Cardiac muscle cell (in vitro differentiated cells and primary cell): ENCODE results near the gene KCNQ1. TPM values are rescaled to one million over a fixed set of nuclear protein-coding genes. Genes with fewer than 3 reads are reported as not detected.

Experiments
- DNase-seq, 2 donors: peaks; one replicate each; pipeline versions ENCODE4 v3.0.0 to v3.0.0-alpha.2; 2010 to 2017; ENCODE audit warnings: low read depth in 1 of 2, low spot score in 1 of 2
- H3K27ac ChIP-seq: fragments of 200-600 bp; sonication (generic); 2 replicates; pipeline ENCODE4 v1.5.1; 2016
- H3K27me3 ChIP-seq: fragments of 200-600 bp; sonication (generic); 2 replicates; pipeline ENCODE4 v1.6.0; 2016; ENCODE audit warnings: control low read depth
- H3K36me3 ChIP-seq: fragments of 200-600 bp; sonication (generic); 2 replicates; pipeline ENCODE4 v1.5.1; 2016; ENCODE audit warnings: control low read depth
- H3K4me1 ChIP-seq: fragments of 200-600 bp; sonication (generic); 2 replicates; pipeline ENCODE4 v1.8.1; 2017; ENCODE audit warnings: low read depth, mild to moderate bottlenecking, mixed run types
- H3K4me3 ChIP-seq: fragments of 200-600 bp; sonication (generic); 2 replicates; pipeline ENCODE4 v1.5.1; 2016; ENCODE audit warnings: mild to moderate bottlenecking
- H3K9me3 ChIP-seq: fragments of 200-600 bp; sonication (generic); 2 replicates; pipeline ENCODE4 v1.5.1; 2017; ENCODE audit warnings: low read depth, mild to moderate bottlenecking, control low read depth
- polyA plus RNA-seq: library from polyadenylated mRNA; unstranded; fragments of >200 nt; fragmentation: Nextera tagmentation; extraction: Ambion mirVana; gene quantifications from 2 replicates; pipeline ENCODE4 v1.2.1, GENCODE V29; 2016
- total RNA-seq: library from RNA; depleted of rRNA; stranded (reverse); fragments of >200 nt; gene quantifications from 2 replicates; pipeline ENCODE4 v1.2.3, GENCODE V29; 2016
- TF ChIP-seq, protein P1 (sequence below): IDR thresholded peaks from 2 replicates; pipeline ENCODE4 v1.5.1; 2012; ENCODE audit warnings: low read depth, mild to moderate bottlenecking, low read length

The KCNQ1 gene
- total and polyA plus RNA-seq, 2 experiments from 2014 or later = 13.9 to 18.6 TPM

DNA sequence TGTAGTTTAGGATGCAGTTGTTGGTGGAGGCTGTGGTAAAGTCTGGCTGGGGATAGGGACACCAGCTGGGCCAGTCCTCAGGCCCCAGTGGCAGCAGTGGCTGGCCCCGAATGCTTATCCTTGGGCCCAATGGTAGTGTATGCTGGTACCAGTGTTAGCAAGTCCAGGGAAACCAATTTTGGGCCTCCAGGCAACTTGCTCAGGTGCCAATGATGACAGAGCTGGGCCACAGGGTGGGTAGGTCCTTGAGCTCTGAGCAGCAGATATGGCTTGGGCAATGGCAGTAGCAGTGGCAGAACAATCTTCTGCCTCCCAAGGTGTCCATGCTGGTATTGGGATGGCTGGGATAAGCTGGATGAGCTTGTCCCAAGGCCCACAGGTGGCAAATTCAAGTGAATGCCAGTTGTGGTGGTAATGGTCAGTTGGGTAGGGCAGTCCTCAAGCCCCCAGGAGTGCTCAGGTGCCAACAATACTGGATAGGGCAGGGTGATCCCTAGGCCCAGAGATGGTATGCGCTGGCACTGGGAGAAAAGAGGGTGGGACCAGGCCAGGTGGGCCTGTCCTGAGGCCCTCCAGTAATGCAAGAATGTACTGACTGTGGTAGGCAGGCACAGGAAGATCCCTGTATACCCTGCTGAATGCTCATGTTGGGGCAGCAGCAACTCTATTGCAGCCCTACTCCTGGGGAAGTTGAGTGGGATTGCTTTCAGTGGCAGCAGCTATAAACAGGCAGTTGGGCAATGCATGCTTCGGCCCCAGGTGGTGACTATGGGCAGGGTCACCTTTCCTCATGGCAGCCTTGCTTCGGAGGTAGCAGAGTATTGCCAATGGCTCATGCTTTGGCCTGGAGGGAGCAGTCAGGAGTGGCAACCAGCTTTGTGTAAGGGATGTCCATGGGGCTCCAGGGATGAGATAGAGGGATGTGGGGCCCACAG lies 200.3 kb downstream of the KCNQ1 start:
- Histone ChIP-seq H3K36me3 (no peaks in the 10 kb centered on the region), H3K4me1 (no peaks in the 10 kb centered on the region), H3K27me3 (no peaks in the 10 kb centered on the region), H3K27ac (no peak overlapping the region), H3K9me3 (no peaks in the 10 kb centered on the region), H3K4me3 (no peak overlapping the region)
- TF ChIP-seq, protein P1, sequence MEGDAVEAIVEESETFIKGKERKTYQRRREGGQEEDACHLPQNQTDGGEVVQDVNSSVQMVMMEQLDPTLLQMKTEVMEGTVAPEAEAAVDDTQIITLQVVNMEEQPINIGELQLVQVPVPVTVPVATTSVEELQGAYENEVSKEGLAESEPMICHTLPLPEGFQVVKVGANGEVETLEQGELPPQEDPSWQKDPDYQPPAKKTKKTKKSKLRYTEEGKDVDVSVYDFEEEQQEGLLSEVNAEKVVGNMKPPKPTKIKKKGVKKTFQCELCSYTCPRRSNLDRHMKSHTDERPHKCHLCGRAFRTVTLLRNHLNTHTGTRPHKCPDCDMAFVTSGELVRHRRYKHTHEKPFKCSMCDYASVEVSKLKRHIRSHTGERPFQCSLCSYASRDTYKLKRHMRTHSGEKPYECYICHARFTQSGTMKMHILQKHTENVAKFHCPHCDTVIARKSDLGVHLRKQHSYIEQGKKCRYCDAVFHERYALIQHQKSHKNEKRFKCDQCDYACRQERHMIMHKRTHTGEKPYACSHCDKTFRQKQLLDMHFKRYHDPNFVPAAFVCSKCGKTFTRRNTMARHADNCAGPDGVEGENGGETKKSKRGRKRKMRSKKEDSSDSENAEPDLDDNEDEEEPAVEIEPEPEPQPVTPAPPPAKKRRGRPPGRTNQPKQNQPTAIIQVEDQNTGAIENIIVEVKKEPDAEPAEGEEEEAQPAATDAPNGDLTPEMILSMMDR = no peak
- no peak for DNase-seq

DNA sequence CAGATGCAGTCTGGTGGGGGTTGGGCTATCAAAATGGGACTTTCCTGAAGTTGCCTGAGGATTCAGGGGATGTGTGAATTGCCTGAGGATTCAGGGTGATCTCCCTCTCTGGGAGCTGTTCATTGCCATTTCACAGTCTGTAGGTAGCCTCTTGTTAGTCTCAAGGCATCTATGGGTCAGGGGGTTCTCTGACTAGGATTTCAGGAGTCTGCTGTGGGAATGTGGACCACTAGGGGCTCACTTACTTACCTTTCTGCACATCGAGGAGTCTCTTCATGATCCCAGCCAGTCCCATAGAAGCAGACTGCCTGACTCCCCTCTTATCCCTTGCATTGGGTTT lies 200.9 kb downstream of the KCNQ1 start:
- TF ChIP-seq, protein P1 = no peak
- Histone ChIP-seq H3K9me3 (no peaks in the 10 kb centered on the region), H3K4me1 (no peaks in the 10 kb centered on the region), H3K36me3 (no peaks in the 10 kb centered on the region), H3K27ac (no peak overlapping the region), H3K4me3 (no peak overlapping the region), H3K27me3 (no peaks in the 10 kb centered on the region)
- DNase-seq = no peak

DNA sequence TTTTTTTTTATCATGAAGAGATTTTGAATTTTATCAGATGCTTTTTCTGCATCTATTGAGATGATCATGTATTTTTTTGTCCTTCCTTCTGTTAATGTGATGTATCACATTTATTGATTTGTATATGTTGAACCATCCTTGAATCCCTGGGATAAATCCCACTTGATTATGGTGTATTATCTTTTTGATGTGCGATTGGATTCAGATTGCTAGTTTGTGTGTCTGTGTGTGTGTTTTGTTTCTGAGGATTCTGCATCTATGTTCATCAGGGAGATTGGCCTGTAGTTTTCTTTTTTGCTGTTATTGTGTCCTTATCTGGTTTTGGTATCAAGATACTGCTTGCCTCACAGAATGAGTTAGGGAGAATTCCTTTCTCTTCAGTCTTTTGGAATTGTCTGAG lies 202.4 kb downstream of the KCNQ1 start:
- H3K27ac ChIP-seq = no peak overlapping the region
- no peaks in the 10 kb centered on the region for H3K4me1 ChIP-seq
- no peak for DNase-seq
- no peaks in the 10 kb centered on the region for H3K9me3 ChIP-seq
- TF ChIP-seq, protein P1 = no peak
- H3K27me3 ChIP-seq = no peaks in the 10 kb centered on the region
- no peaks in the 10 kb centered on the region for H3K36me3 ChIP-seq
- no peak overlapping the region for H3K4me3 ChIP-seq

DNA sequence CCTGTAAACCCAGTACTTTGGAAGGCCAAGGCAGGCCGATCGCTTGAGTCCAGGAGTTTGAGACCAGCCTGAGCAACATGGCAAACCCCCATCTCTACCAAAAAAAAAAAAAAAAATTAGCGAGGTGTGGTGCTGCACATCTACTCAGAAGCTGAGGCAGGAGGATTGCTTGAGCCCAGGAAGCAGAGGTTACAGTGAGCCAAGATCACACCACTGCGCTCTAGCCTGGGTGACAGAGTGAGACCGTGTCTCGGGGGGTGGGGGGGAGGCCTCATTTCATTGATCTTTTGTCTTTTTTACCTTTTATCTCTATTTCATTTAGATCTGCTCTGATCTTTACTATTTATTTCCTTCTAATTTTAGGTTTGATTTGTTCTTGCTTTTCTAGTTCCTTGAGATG lies 203.1 kb downstream of the KCNQ1 start:
- H3K27me3 ChIP-seq = no peaks in the 10 kb centered on the region
- TF ChIP-seq, protein P1 = no peak

DNA sequence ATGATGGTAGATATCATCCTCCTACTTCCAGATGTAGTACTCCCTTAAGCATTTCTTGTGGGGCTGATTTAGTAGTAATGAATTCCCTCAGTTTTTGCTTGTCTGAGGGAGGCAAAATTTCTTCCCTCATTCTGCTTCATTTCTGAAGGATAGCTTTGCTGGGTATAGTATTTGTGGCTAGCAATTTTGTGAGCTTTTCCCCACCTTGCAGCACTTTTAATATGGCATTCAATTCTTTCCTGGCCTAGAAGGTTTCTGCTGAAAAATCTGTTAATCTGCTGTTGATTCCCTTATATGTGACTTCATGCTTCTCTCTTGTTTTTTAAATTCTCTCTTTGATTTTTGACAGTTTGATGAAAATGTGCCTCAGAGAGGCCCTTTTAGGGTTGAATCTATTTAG lies 204.6 kb downstream of the KCNQ1 start:
- DNase-seq = no peak
- Histone ChIP-seq H3K4me1 (no peaks in the 10 kb centered on the region), H3K9me3 (no peaks in the 10 kb centered on the region), H3K27ac (no peak overlapping the region), H3K36me3 (no peaks in the 10 kb centered on the region), H3K4me3 (no peak overlapping the region), H3K27me3 (no peaks in the 10 kb centered on the region)
- TF ChIP-seq, protein P1 = no peak

More for the DNA sequence above, 203.1 kb downstream of the KCNQ1 start:
- Histone ChIP-seq H3K4me3 (no peak overlapping the region), H3K9me3 (no peaks in the 10 kb centered on the region), H3K36me3 (no peaks in the 10 kb centered on the region), H3K27ac (no peak overlapping the region), H3K4me1 (no peaks in the 10 kb centered on the region)
- no peak for DNase-seq
